Hepatocyte (in vitro differentiated cells): ENCODE data around the gene LRRK1.

Experiments used
- CTCF ChIP-seq: fragments of 200-600 bp; sonication (generic); IDR thresholded peaks from 2 replicates; pipeline ENCODE4 v1.5.1; 2016; ENCODE audit warnings: antibody characterized with exemption, mild to moderate bottlenecking; ENCODE audit not compliant: poor library complexity
- EZH2phosphoT487 ChIP-seq: fragments of 200-600 bp; sonication (generic); IDR thresholded peaks from one replicate; pipeline ENCODE4 v1.6.1; 2018; ENCODE audit warnings: antibody characterized with exemption, mild to moderate bottlenecking, low read depth, moderate library complexity; ENCODE audit not compliant: unreplicated experiment, severe bottlenecking

DNA sequence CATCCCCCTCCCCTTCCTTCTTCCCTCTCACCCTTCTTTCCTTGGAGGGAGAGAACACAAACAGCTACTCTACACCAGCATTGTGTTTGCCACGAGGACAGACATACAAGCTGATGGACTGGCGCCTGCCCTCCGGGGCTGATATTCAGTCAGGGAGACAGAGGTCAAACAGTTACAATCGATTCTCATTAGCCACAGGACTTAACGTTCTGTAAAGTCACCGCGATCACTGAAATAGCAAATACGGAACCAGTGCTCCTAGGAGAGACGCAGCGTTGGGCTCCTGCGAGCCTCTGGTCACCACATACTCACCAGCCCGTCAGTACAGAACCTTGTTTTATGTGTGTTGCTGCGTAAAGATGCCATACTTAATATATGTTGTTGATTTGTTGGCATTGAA, 108.8 kb downstream of the LRRK1 start:
- TF ChIP-seq CTCF (no peak), EZH2phosphoT487 (no peak)
